Gastrocnemius medialis (tissue), 4 donors: Measurements from ENCODE around the gene SLC36A3. TPM values are rescaled to one million over a fixed set of nuclear protein-coding genes. Genes with fewer than 3 reads are reported as not detected.
A peak's percentile ranks its signal among the peaks of the same experiment; 100 is the strongest.
"Not testable (repeated sequence)": the region's sequence is repeated elsewhere in the genome, so short reads cannot be mapped to it uniquely, and the experiment has no call there.

Experiments
- ATAC-seq, 2 donors: fragments of 150-250 bp; one replicate each; pipeline ENCODE4 v1.9.1; 2016
- DNase-seq, 2 donors: peaks; one replicate each; pipeline ENCODE4 v3.0.0-alpha.2; 2019
- H3K27ac ChIP-seq, 4 donors: fragments of 200-600 bp; sonication (generic); 1 replicate in 1 of 4; 2 replicates in 3 of 4; pipeline ENCODE4 v1.5.1; 2016 to 2018; ENCODE audit warnings: mild to moderate bottlenecking in 2 of 4, moderate library complexity in 1 of 4
- H3K27me3 ChIP-seq, 3 donors: fragments of 200-600 bp; sonication (generic) in 2 of 3; 1 replicate in 1 of 3; 2 replicates in 2 of 3; pipeline versions ENCODE4 v1.5.1 to v1.6.0; 2016 to 2019; ENCODE audit warnings: mild to moderate bottlenecking in 1 of 3, moderate library complexity in 1 of 3
- H3K36me3 ChIP-seq, 2 donors: fragments of 200-600 bp; sonication (generic) in 1 of 2; one replicate each; pipeline ENCODE4 v1.5.1; 2017 to 2018
- H3K4me1 ChIP-seq, 2 donors: fragments of 200-600 bp; sonication (generic) in 1 of 2; one replicate each; pipeline ENCODE4 v1.5.1; 2016 to 2017; ENCODE audit warnings: mild to moderate bottlenecking in 2 of 2
- H3K4me3 ChIP-seq, 4 donors: fragments of 200-600 bp; sonication (generic) in 3 of 4; 1 replicate in 1 of 4; 2 replicates in 3 of 4; pipeline ENCODE4 v1.5.1; 2016 to 2019; ENCODE audit warnings: mild to moderate bottlenecking in 2 of 4
- H3K9me3 ChIP-seq, 3 donors: fragments of 200-600 bp; sonication (generic) in 2 of 3; 1 replicate in 1 of 3; 2 replicates in 2 of 3; pipeline ENCODE4 v1.5.1; 2016 to 2019
- POLR2A ChIP-seq, 2 donors: fragments of 450-650 bp; IDR thresholded peaks; one replicate each; pipeline ENCODE4 v1.6.1; 2017; ENCODE audit warnings: antibody characterized with exemption in 2 of 2, mild to moderate bottlenecking in 2 of 2, moderate library complexity in 2 of 2
- in situ Hi-C, 4 donors: fragments of 200-750 bp; cut with MboI; loops; one replicate each; pipeline versions ENCODE4 v1.15.0 to v1.8.0; 2017; ENCODE audit warnings: low sequenced_read_pairs in 4 of 4
- intact Hi-C: fragments of 100-400 bp; cut with DNase I; formaldehyde crosslinking; loops from one replicate; pipeline ENCODE4 v1.15.1; 2023; ENCODE audit warnings: low total_unique reads
- total RNA-seq, 4 donors: library from RNA; depleted of rRNA; stranded (reverse); fragments of >200 nt; gene quantifications; one replicate each; pipeline versions ENCODE4 v1.1.0 to v1.2.3, GENCODE V29; 2016
- TF ChIP-seq, protein P1 (sequence below), 5 experiments: fragments of 450-650 bp in 3 of 5; fragments of 200-600 bp in 2 of 5; sonication (generic) in 2 of 5; IDR thresholded peaks in 4 of 5; conservative IDR thresholded peaks in 1 of 5; 1 replicate in 4 of 5; 2 replicates in 1 of 5; pipeline ENCODE4 v1.5.1; 2016 to 2019; ENCODE audit warnings: antibody characterized with exemption in 5 of 5, mild to moderate bottlenecking in 3 of 5, moderate library complexity in 3 of 5

SLC36A3 gene
- total RNA-seq, 4 donors from 2014 or later, result not detected

GRCh38 chr5:151258816-151259215 lies 44.8 kb downstream of the SLC36A3 start:
- DNase-seq (no peak), ATAC-seq (no peak)
- in situ Hi-C loops (no loop called here), intact Hi-C loops (no loop called here)
- Histone ChIP-seq H3K27me3 (no peaks in the 10 kb centered on the region), H3K4me3 (no peak overlapping the region), H3K36me3 (no peaks in the 10 kb centered on the region), H3K27ac (no peak overlapping the region), H3K4me1 (peaks cover 14 to 17% of the 10 kb centered on the region in 2 donors), H3K9me3 (no peaks in the 10 kb centered on the region)
- TF ChIP-seq, protein P1, sequence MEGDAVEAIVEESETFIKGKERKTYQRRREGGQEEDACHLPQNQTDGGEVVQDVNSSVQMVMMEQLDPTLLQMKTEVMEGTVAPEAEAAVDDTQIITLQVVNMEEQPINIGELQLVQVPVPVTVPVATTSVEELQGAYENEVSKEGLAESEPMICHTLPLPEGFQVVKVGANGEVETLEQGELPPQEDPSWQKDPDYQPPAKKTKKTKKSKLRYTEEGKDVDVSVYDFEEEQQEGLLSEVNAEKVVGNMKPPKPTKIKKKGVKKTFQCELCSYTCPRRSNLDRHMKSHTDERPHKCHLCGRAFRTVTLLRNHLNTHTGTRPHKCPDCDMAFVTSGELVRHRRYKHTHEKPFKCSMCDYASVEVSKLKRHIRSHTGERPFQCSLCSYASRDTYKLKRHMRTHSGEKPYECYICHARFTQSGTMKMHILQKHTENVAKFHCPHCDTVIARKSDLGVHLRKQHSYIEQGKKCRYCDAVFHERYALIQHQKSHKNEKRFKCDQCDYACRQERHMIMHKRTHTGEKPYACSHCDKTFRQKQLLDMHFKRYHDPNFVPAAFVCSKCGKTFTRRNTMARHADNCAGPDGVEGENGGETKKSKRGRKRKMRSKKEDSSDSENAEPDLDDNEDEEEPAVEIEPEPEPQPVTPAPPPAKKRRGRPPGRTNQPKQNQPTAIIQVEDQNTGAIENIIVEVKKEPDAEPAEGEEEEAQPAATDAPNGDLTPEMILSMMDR (IDR thresholded peaks at IDR 0.05 in 4 of 5, conservative IDR thresholded peaks at IDR 0.05 in 1 of 5), result no peak
- TF ChIP-seq POLR2A (IDR thresholded peaks at IDR 0.05), result no peak

- no peak for TF ChIP-seq POLR2A (IDR thresholded peaks at IDR 0.05)
- TF ChIP-seq, protein P1 (IDR thresholded peaks at IDR 0.05 in 4 of 5, conservative IDR thresholded peaks at IDR 0.05 in 1 of 5), result no peak
- no peaks in the 10 kb centered on the region for H3K27me3 ChIP-seq
- H3K27ac ChIP-seq, result peak overlapping the region in 1 of 4 donors; percentile 9
- no peak overlapping the region for H3K4me3 ChIP-seq
- no peaks in the 10 kb centered on the region for H3K36me3 ChIP-seq
- intact Hi-C loops, result no loop called here
- no peaks in the 10 kb centered on the region for H3K9me3 ChIP-seq
- in situ Hi-C loops, result no loop called here
- peaks cover 20 to 23% of the 10 kb centered on the region in 2 donors for H3K4me1 ChIP-seq
- no peak for DNase-seq
- ATAC-seq, result peak in 1 of 2 donors; percentile 26
Observed at GRCh38 chr5:151258201-151258611, 45.4 kb downstream of the SLC36A3 start.

- H3K36me3 ChIP-seq, result no peaks in the 10 kb centered on the region
- H3K27ac ChIP-seq, result peak overlapping the region in 1 of 4 donors; percentile 9
- no peak overlapping the region for H3K4me3 ChIP-seq
- TF ChIP-seq, protein P1 (IDR thresholded peaks at IDR 0.05 in 4 of 5, conservative IDR thresholded peaks at IDR 0.05 in 1 of 5), result no peak
- TF ChIP-seq POLR2A (IDR thresholded peaks at IDR 0.05), result no peak
- in situ Hi-C loops (no loop called here), intact Hi-C loops (no loop called here)
- ATAC-seq, result no peak
- no peaks in the 10 kb centered on the region for H3K27me3 ChIP-seq
- H3K4me1 ChIP-seq, result peaks cover 22 to 23% of the 10 kb centered on the region in 2 donors
- no peak for DNase-seq
- H3K9me3 ChIP-seq, result no peaks in the 10 kb centered on the region
Observed at GRCh38 chr5:151257731-151258181, 45.8 kb downstream of the SLC36A3 start.

- no peak overlapping the region for H3K4me3 ChIP-seq
- no peak overlapping the region for H3K27ac ChIP-seq
- no peaks in the 10 kb centered on the region for H3K9me3 ChIP-seq
- TF ChIP-seq, protein P1 (IDR thresholded peaks at IDR 0.05 in 4 of 5, conservative IDR thresholded peaks at IDR 0.05 in 1 of 5), result no peak
- TF ChIP-seq POLR2A (IDR thresholded peaks at IDR 0.05), result no peak
- no peaks in the 10 kb centered on the region for H3K27me3 ChIP-seq
- no peak for DNase-seq
- in situ Hi-C loops, result no loop called here
- no peak for ATAC-seq
- H3K36me3 ChIP-seq, result no peaks in the 10 kb centered on the region
- intact Hi-C loops, result no loop called here
- H3K4me1 ChIP-seq, result peaks cover 23 to 27% of the 10 kb centered on the region in 2 donors
Observed at GRCh38 chr5:151255621-151256286, 47.8 kb downstream of the SLC36A3 start.

GRCh38 chr5:151254990-151255389 lies 48.6 kb downstream of the SLC36A3 start:
- in situ Hi-C loops, H3K36me3 ChIP-seq, H3K4me3 ChIP-seq, ATAC-seq, DNase-seq, H3K27ac ChIP-seq, H3K27me3 ChIP-seq, H3K9me3 ChIP-seq: not testable (repeated sequence)
- intact Hi-C loops, result loop anchor here (5.0 kb wide), 1 partner anchor 208 kb away; no protein-coding TSS in a partner anchor
- peaks cover 23 to 27% of the 10 kb centered on the region in 2 donors for H3K4me1 ChIP-seq
